Progenitor cell of endocrine pancreas (in vitro differentiated cells): ENCODE data around the gene SRF. TPM values are rescaled to one million over a fixed set of nuclear protein-coding genes. Genes with fewer than 3 reads are reported as not detected.

Experiments
- DNase-seq: peaks from one replicate; pipeline ENCODE4 v3.0.0; 2021; ENCODE audit warnings: low spot score; ENCODE audit not compliant: unreplicated experiment
- H3K27ac Mint-ChIP-seq: 2 replicates; pipeline ENCODE4 v1.8.0; 2021; ENCODE audit warnings: mild to moderate bottlenecking, moderate library complexity, mixed read lengths
- H3K27me3 Mint-ChIP-seq: 2 replicates; pipeline ENCODE4 v1.8.0; 2021; ENCODE audit warnings: mixed read lengths
- H3K36me3 Mint-ChIP-seq: 2 replicates; pipeline ENCODE4 v1.8.0; 2022; ENCODE audit warnings: mixed read lengths; ENCODE audit not compliant: insufficient read depth
- H3K4me1 Mint-ChIP-seq: 2 replicates; pipeline ENCODE4 v1.8.0; 2021; ENCODE audit warnings: low read depth, mixed read lengths
- H3K4me3 Mint-ChIP-seq: 2 replicates; pipeline ENCODE4 v1.8.0; 2021; ENCODE audit warnings: low read depth, mild to moderate bottlenecking, moderate library complexity, mixed read lengths
- H3K9me3 Mint-ChIP-seq: 2 replicates; pipeline ENCODE4 v1.8.0; 2021; ENCODE audit warnings: low read depth, mixed read lengths
- total RNA-seq: library from RNA; stranded (reverse); gene quantifications from 2 replicates; pipeline ENCODE4 v1.2.1, GENCODE V29; 2021
- TF ChIP-seq, protein P1 (sequence below): fragments of 200-600 bp; sonication (generic); IDR thresholded peaks from one replicate; pipeline ENCODE4 v1.5.0; 2021; ENCODE audit warnings: antibody characterized with exemption, mild to moderate bottlenecking; ENCODE audit not compliant: unreplicated experiment

The SRF gene
- total RNA-seq, 1 donor from 2014 or later: 30.3 TPM

DNA sequence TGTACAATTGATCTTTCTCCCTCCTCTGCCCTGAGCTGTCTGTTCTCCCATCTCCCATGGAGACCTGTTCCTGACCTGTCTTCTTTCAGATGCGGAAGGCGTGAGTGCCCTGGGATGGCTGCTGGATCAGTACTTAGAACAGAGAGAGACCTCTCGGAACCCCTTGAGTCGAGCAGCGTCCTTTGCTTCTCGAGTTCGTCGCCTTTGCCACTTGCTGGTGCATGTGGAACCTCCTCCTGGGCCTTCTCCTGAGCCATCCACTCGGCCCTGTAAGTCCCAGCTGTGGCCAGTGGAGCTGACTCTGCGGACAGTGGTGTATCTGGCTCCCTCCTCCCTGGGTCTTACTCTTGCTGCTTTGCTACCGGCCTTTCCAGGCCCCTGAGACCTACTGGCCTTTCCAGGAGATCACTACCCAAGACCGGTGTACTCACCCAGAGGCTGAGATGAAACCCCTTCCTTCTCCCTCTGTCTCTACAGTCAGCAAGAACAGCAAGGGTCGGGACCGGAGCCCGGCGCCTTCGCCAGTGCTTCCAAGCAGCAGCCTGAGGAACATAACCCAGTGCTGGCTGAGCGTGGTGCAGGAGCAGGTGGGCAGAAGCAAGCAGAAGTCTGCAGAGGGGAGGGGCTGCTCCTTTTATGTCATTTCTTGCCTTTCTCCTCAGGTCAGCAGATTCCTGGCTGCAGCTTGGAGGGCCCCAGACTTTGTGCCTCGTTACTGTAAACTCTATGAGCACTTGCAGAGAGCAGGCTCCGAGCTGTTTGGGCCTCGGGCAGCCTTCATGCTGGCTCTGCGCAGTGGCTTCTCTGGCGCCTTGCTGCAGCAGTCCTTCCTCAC is 33.4 kb downstream of the SRF start:
- peaks cover 26% of the 10 kb centered on the region for H3K36me3 Mint-ChIP-seq
- no peak for DNase-seq
- no peaks in the 10 kb centered on the region for H3K9me3 Mint-ChIP-seq
- H3K27ac Mint-ChIP-seq: peak overlapping the region; percentile 45
- H3K4me1 Mint-ChIP-seq: no peaks in the 10 kb centered on the region
- no peak overlapping the region for H3K4me3 Mint-ChIP-seq
- TF ChIP-seq, protein P1, sequence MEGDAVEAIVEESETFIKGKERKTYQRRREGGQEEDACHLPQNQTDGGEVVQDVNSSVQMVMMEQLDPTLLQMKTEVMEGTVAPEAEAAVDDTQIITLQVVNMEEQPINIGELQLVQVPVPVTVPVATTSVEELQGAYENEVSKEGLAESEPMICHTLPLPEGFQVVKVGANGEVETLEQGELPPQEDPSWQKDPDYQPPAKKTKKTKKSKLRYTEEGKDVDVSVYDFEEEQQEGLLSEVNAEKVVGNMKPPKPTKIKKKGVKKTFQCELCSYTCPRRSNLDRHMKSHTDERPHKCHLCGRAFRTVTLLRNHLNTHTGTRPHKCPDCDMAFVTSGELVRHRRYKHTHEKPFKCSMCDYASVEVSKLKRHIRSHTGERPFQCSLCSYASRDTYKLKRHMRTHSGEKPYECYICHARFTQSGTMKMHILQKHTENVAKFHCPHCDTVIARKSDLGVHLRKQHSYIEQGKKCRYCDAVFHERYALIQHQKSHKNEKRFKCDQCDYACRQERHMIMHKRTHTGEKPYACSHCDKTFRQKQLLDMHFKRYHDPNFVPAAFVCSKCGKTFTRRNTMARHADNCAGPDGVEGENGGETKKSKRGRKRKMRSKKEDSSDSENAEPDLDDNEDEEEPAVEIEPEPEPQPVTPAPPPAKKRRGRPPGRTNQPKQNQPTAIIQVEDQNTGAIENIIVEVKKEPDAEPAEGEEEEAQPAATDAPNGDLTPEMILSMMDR: no peak
- no peaks in the 10 kb centered on the region for H3K27me3 Mint-ChIP-seq

DNA sequence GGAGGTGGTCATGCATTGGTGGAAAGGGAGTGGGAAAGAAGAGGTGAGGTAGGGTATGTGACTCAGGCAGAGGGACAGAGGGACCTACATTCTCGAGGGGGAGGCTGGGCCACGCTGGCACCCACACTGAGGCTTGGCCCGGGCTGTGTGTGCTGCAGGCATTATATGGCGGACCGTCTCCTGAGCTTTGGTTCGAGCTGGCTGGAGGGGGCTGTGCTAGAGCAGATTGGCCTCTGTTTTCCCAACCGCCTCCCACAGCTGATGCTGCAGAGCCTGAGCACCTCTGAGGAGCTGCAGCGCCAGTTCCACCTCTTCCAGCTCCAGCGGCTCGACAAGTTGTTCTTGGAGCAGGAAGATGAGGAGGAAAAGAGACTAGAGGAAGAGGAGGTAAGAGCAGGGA is 34.8 kb downstream of the SRF start:
- H3K27ac Mint-ChIP-seq: peak overlapping the region; percentile 85
- DNase-seq: no peak
- no peaks in the 10 kb centered on the region for H3K27me3 Mint-ChIP-seq
- H3K36me3 Mint-ChIP-seq: peaks cover 22% of the 10 kb centered on the region
- TF ChIP-seq, protein P1: no peak
- H3K4me1 Mint-ChIP-seq: no peaks in the 10 kb centered on the region
- H3K9me3 Mint-ChIP-seq: no peaks in the 10 kb centered on the region
- H3K4me3 Mint-ChIP-seq: no peak overlapping the region

DNA sequence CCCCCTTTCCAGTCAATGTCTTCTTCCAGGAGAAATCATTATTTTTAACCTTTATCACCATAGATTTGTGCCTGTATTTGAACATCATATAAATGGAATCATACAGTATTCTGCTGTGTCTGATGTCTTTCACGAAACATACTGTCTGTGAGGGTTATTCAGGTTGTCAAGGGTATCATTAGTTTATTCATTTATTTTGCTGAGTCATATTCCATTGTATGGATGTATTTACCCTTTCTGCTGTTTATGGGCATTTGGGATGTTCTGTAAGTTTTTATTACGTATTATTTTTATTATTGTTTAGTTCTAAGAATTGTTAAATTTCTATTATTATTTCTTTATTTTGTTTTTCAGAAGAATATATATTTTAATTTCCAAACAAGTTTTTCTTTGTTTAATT is 36.2 kb downstream of the SRF start:
- Mint-ChIP-seq H3K27ac (no peak overlapping the region), H3K4me3 (no peak overlapping the region), H3K9me3 (no peaks in the 10 kb centered on the region), H3K27me3 (no peaks in the 10 kb centered on the region), H3K36me3 (peaks cover 18% of the 10 kb centered on the region), H3K4me1 (no peaks in the 10 kb centered on the region)
- TF ChIP-seq, protein P1: no peak
- no peak for DNase-seq

DNA sequence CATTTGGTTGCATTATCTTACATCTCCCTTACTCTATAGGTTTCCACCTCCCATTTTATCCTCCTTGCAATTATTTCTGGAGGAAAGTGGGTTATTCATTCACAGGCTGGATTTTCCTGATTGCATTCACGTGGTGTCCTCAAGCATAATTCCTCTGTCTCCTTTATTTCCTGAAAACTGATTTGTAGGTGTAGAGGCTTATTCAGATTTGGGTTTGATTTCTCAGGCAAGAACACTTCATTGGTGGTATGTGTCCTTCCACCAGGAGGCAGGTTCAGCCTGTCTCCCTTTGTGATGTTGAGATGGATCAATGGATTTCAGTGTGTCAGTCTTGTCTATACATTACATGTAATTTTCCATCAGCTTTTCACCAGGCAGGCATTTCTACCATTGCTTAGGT is 40.9 kb downstream of the SRF start:
- H3K27ac Mint-ChIP-seq: no peak overlapping the region
- DNase-seq: no peak

DNA sequence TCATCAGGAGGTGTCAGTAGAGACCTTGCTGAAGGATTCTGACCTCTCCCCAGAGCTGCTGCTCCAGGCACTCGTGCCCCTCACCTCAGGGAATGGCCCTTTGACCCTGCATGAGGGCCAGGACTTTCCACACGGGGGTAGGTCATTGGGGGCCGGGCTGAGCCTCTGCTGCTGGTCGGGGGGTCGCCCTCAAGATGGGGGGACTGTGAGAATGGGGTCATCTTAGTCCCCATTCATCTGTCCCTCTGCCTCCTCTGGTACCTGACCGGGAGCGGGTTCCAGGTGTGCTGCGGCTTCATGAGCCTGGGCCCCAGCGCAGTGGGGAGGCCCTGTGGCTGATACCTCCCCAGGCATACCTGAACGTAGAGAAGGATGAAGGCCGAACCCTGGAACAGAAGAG is 42.4 kb downstream of the SRF start:
- peaks cover 11% of the 10 kb centered on the region for H3K36me3 Mint-ChIP-seq
- H3K4me1 Mint-ChIP-seq: no peaks in the 10 kb centered on the region
- DNase-seq: no peak
- no peak overlapping the region for H3K27ac Mint-ChIP-seq
- H3K9me3 Mint-ChIP-seq: no peaks in the 10 kb centered on the region
- H3K27me3 Mint-ChIP-seq: no peaks in the 10 kb centered on the region
- H3K4me3 Mint-ChIP-seq: no peak overlapping the region
- TF ChIP-seq, protein P1: no peak

More for the DNA sequence above, 40.9 kb downstream of the SRF start:
- peaks cover 11% of the 10 kb centered on the region for H3K36me3 Mint-ChIP-seq
- no peaks in the 10 kb centered on the region for H3K27me3 Mint-ChIP-seq
- TF ChIP-seq, protein P1: peak; percentile 28
- H3K4me1 Mint-ChIP-seq: no peaks in the 10 kb centered on the region
- H3K4me3 Mint-ChIP-seq: no peak overlapping the region
- H3K9me3 Mint-ChIP-seq: no peaks in the 10 kb centered on the region
